IMR-90 (cell line): ENCODE measurements around the gene PAK4. TPM values are rescaled to one million over a fixed set of nuclear protein-coding genes. Genes with fewer than 3 reads are reported as not detected.

ENCODE experiments used
- ATAC-seq: fragments of 200-7000 bp; cut with Tn5 transposase; 2 replicates; pipeline ENCODE4 v1.9.1; 2020; ENCODE audit warnings: low read depth, mild to moderate bottlenecking, moderate library complexity
- BruUV-seq: library from RNA; stranded (reverse); fragments of 400-500 nt; replicated peaks from 2 replicates; lab custom pipeline; 2021; lab: Mats Ljungman, UMichigan
- CTCF ChIA-PET: fragments of 300-600 bp; formaldehyde crosslinking; extraction: SDS; loops from one replicate; lab custom pipeline; 2021; ENCODE audit warnings: antibody characterized with exemption; lab: Yijun Ruan, JAX
- POLR2A ChIA-PET: fragments of 300-600 bp; sonication (Branson Sonifier 250); formaldehyde crosslinking; loops from one replicate; lab custom pipeline; 2022; ENCODE audit warnings: antibody characterized with exemption; ENCODE audit not compliant: unreplicated experiment; lab: Charles Lee
- DNase-seq: peaks from one replicate; pipeline ENCODE4 v3.0.0; 2013
- H2AFZ ChIP-seq: replicated peaks from 2 replicates; pipeline ENCODE3; 2013; ENCODE audit warnings: low read length, mild to moderate bottlenecking; ENCODE audit not compliant: poor library complexity
- H2AK5ac ChIP-seq: 2 replicates; pipeline ENCODE4 v1.6.1; 2013; ENCODE audit warnings: low read depth, low read length, inconsistent platforms
- H2AK9ac ChIP-seq: replicated peaks from 2 replicates; pipeline ENCODE3; 2013; ENCODE audit warnings: mild to moderate bottlenecking, low read depth, low read length, moderate library complexity; ENCODE audit not compliant: poor library complexity
- H2BK120ac ChIP-seq: 2 replicates; pipeline ENCODE4 v1.6.1; 2013; ENCODE audit warnings: low read depth, low read length, inconsistent platforms
- H2BK15ac ChIP-seq: 3 replicates; pipeline ENCODE4 v1.6.1; 2013; ENCODE audit warnings: low read depth, low read length, inconsistent platforms
- H2BK20ac ChIP-seq: 2 replicates; pipeline ENCODE4 v1.6.1; 2013; ENCODE audit warnings: low read depth, mild to moderate bottlenecking, inconsistent platforms, low read length, moderate library complexity
- H2BK5ac ChIP-seq: 2 replicates; pipeline ENCODE4 v1.6.1; 2013; ENCODE audit warnings: mild to moderate bottlenecking, low read depth, low read length, inconsistent platforms; ENCODE audit not compliant: poor library complexity, severe bottlenecking
- H3K14ac ChIP-seq: replicated peaks from 2 replicates; pipeline ENCODE4 v1.6.1; 2013; ENCODE audit warnings: low read depth, low read length, inconsistent platforms
- H3K18ac ChIP-seq: 2 replicates; pipeline ENCODE4 v1.6.1; 2013; ENCODE audit warnings: low read depth, low read length, control low read depth
- H3K23ac ChIP-seq: 2 replicates; pipeline ENCODE4 v1.6.1; 2013; ENCODE audit warnings: low read depth, low read length, inconsistent platforms
- H3K27ac ChIP-seq: 2 replicates; pipeline ENCODE4 v1.5.1; 2013; ENCODE audit warnings: mild to moderate bottlenecking, control low read depth, low read length; ENCODE audit not compliant: insufficient read depth
- H3K27me3 ChIP-seq: 2 replicates; pipeline ENCODE4 v1.6.1; 2013; ENCODE audit warnings: low read length; ENCODE audit not compliant: control insufficient read depth, insufficient read depth
- H3K36me3 ChIP-seq: 2 replicates; pipeline ENCODE4 v1.6.1; 2013; ENCODE audit warnings: low read length, mixed read lengths; ENCODE audit not compliant: control insufficient read depth, insufficient read depth
- H3K4ac ChIP-seq: 2 replicates; pipeline ENCODE4 v1.6.1; 2013; ENCODE audit warnings: low read depth, low read length, inconsistent platforms
- H3K4me1 ChIP-seq: 2 replicates; pipeline ENCODE4 v1.6.1; 2013; ENCODE audit warnings: low read length, mixed read lengths; ENCODE audit not compliant: control insufficient read depth, insufficient read depth
- H3K4me2 ChIP-seq: 2 replicates; pipeline ENCODE4 v1.6.1; 2013; ENCODE audit warnings: low read depth, mild to moderate bottlenecking, control low read depth, low read length, moderate library complexity
- H3K4me3 ChIP-seq: 2 replicates; pipeline ENCODE4 v1.5.1; 2013; ENCODE audit warnings: low read depth, mild to moderate bottlenecking, control low read depth, low read length, moderate library complexity; ENCODE audit not compliant: insufficient read depth
- H3K56ac ChIP-seq: 2 replicates; pipeline ENCODE4 v1.6.1; 2013; ENCODE audit warnings: low read length, inconsistent platforms; ENCODE audit not compliant: insufficient read depth; ENCODE audit errors: extremely low read depth
- H3K79me1 ChIP-seq, 2 experiments: 2 replicates each; pipeline ENCODE4 v1.6.1; 2013; ENCODE audit warnings: low read length in 2 of 2, inconsistent platforms in 1 of 2, low read depth in 1 of 2
- H3K9ac ChIP-seq: 2 replicates; pipeline ENCODE4 v1.6.1; 2013; ENCODE audit warnings: low read depth, low read length, control low read depth
- H3K9me1 ChIP-seq: 2 replicates; pipeline ENCODE4 v1.6.1; 2013; ENCODE audit warnings: low read length, inconsistent platforms; ENCODE audit not compliant: insufficient read depth
- H3K9me3 ChIP-seq: 2 replicates; pipeline ENCODE4 v1.6.1; 2013; ENCODE audit warnings: low read length; ENCODE audit not compliant: control insufficient read depth, insufficient read depth
- H4K20me1 ChIP-seq: 2 replicates; pipeline ENCODE4 v1.6.1; 2013; ENCODE audit warnings: low read length, inconsistent platforms; ENCODE audit not compliant: insufficient read depth
- H4K5ac ChIP-seq: 2 replicates; pipeline ENCODE4 v1.6.1; 2013; ENCODE audit warnings: mild to moderate bottlenecking, low read depth, low read length, control low read depth
- H4K8ac ChIP-seq, 2 experiments: 2 replicates each; pipeline ENCODE4 v1.6.1; 2013; ENCODE audit warnings: low read depth in 2 of 2, low read length in 2 of 2, control low read depth in 1 of 2, inconsistent platforms in 1 of 2
- H4K91ac ChIP-seq: 2 replicates; pipeline ENCODE4 v1.6.1; 2013; ENCODE audit warnings: low read depth, low read length, inconsistent platforms; ENCODE audit not compliant: insufficient read depth
- CEBPB ChIP-seq: IDR thresholded peaks from 2 replicates; pipeline ENCODE4 v1.6.1; 2012; ENCODE audit warnings: low read depth, low read length, improper control_type of control experiment
- CHD1 ChIP-seq: IDR thresholded peaks from 2 replicates; pipeline ENCODE4 v1.6.1; 2012; ENCODE audit warnings: low read depth, low read length, improper control_type of control experiment
- CTCF ChIP-seq: conservative IDR thresholded peaks from 2 replicates; pipeline ENCODE4 v1.5.1; 2012; ENCODE audit warnings: mild to moderate bottlenecking, low read depth, low read length, improper control_type of control experiment
- FOS ChIP-seq: fragments of 150-350 bp; IDR thresholded peaks from 2 replicates; pipeline ENCODE4 v1.6.1; 2016; ENCODE audit warnings: low read depth, low read length
- MAFK ChIP-seq: IDR thresholded peaks from 2 replicates; pipeline ENCODE4 v1.6.1; 2012; ENCODE audit warnings: low read depth, low read length, improper control_type of control experiment
- MAZ ChIP-seq: IDR thresholded peaks from 2 replicates; pipeline ENCODE4 v1.6.1; 2012; ENCODE audit warnings: low read depth, mild to moderate bottlenecking, low read length, improper control_type of control experiment, moderate library complexity, borderline replicate concordance
- MXI1 ChIP-seq: IDR thresholded peaks from 2 replicates; pipeline ENCODE4 v1.6.1; 2012; ENCODE audit warnings: low read depth, mild to moderate bottlenecking, low read length, moderate library complexity, borderline replicate concordance
- POLR2A ChIP-seq: IDR thresholded peaks from 2 replicates; pipeline ENCODE4 v1.6.1; 2012; ENCODE audit warnings: mild to moderate bottlenecking, low read depth, low read length
- RCOR1 ChIP-seq: IDR thresholded peaks from 2 replicates; pipeline ENCODE4 v1.6.1; 2012; ENCODE audit warnings: mild to moderate bottlenecking, low read length, improper control_type of control experiment; ENCODE audit not compliant: insufficient replicate concordance
- RFX5 ChIP-seq: IDR thresholded peaks from 2 replicates; pipeline ENCODE4 v1.8.0; 2012; ENCODE audit warnings: low read depth, mild to moderate bottlenecking, low read length, moderate library complexity
- USF2 ChIP-seq: fragments of 150-350 bp; IDR thresholded peaks from 2 replicates; pipeline ENCODE4 v1.6.1; 2017; ENCODE audit warnings: mild to moderate bottlenecking, antibody characterized with exemption, low read length, low read depth
- WGBS, 2 experiments: methylation state at CpG; one replicate each; pipeline versions ENCODE4 v1.1.5 to v1.1.7; 2013; ENCODE audit warnings: missing lambda C conversion rate in 2 of 2; ENCODE audit not compliant: insufficient read length in 1 of 2; ENCODE audit errors: extremely low coverage in 2 of 2; 5-methylcytosine and 5-hydroxymethylcytosine counted together
- dilution Hi-C: fragments of 300-500 bp; cut with HindIII; formaldehyde crosslinking; loops from one replicate; pipeline ENCODE4 v1.14.3; 2018; ENCODE audit warnings: low sequenced_read_pairs; ENCODE audit not compliant: unreplicated experiment
- in situ Hi-C: fragments of 300-500 bp; cut with MboI; formaldehyde crosslinking; loops from 3 replicates; pipeline ENCODE4 v1.14.3; 2019; ENCODE audit warnings: low sequenced_read_pairs, inconsistent platforms, mixed read lengths
- intact Hi-C: fragments of 100-400 bp; cut with micrococcal nuclease; formaldehyde crosslinking; loops from 2 replicates; pipeline ENCODE4 v1.10.0; 2022
- polyA plus RNA-seq, 3 experiments: library from polyadenylated mRNA; depleted of rRNA; stranded (reverse); fragments of >200 nt; gene quantifications; 2 replicates each; pipeline ENCODE4 v1.2.3, GENCODE V29; 2012; ENCODE audit warnings: low replicate concordance in 1 of 3
- total RNA-seq: library from RNA; depleted of rRNA; stranded (reverse); fragments of >200 nt; gene quantifications from 2 replicates; pipeline ENCODE4 v1.2.3, GENCODE V29; 2012

Gene PAK4
- total and polyA plus RNA-seq, 2 of the 4 experiments (the other 2 are of a cell fraction) = 2.0 to 27.2 TPM

GRCh38 chr19:39168258-39169142 is 42.9 kb downstream of the PAK4 start:
- Histone ChIP-seq H4K20me1 (peaks cover 21% of the 10 kb centered on the region), H2BK15ac (no peak overlapping the region), H4K5ac (no peak overlapping the region), H3K27ac (no peak overlapping the region), H3K9me3 (no peaks in the 10 kb centered on the region), H4K91ac (no peak overlapping the region), H3K4me3 (no peak overlapping the region), H3K9ac (no peak overlapping the region), H2AK9ac (peak overlapping the region; percentile 76), H2AFZ (no peak overlapping the region), H2BK20ac (no peak overlapping the region), H4K8ac (no peak overlapping the region), H3K56ac (no peak overlapping the region), H3K23ac (no peak overlapping the region), H3K79me1 (peaks cover 6 to 37% of the 10 kb centered on the region in 2 experiments), H3K14ac (no peak overlapping the region), H2AK5ac (no peak overlapping the region), H3K9me1 (peaks cover 6% of the 10 kb centered on the region; the same call in 1 of the 2 replicates), H2BK5ac (no peak overlapping the region), H3K4me2 (no peak overlapping the region), H3K18ac (no peak overlapping the region), H3K36me3 (peaks cover 26% of the 10 kb centered on the region), H3K27me3 (no peaks in the 10 kb centered on the region), H2BK120ac (no peak overlapping the region), H3K4me1 (no peaks in the 10 kb centered on the region), H3K4ac (no peak overlapping the region)
- ChIA-PET POLR2A (interaction anchor here (0.6 kb wide), 1 partner anchor 8 kb away, joined by 3 read pairs; no protein-coding TSS in a partner anchor), CTCF (no interaction called here)
- DNase-seq = no peak
- in situ Hi-C loops (no loop called here), dilution Hi-C loops (no loop called here), intact Hi-C loops (no loop called here)
- 91% methylated on average over 6 of the region's 23 CpGs; no CpG with 5 or more reads in 1 of the 2 experiments for WGBS, 2 experiments
- BruUV-seq = no TSS peak
- ATAC-seq = no peak
- no peak for TF ChIP-seq RCOR1
- no peak for TF ChIP-seq MAZ
- TF ChIP-seq CEBPB = no peak
- TF ChIP-seq RFX5 = no peak
- no peak for TF ChIP-seq CTCF
- no peak for TF ChIP-seq MAFK
- no peak for TF ChIP-seq CHD1
- TF ChIP-seq USF2 = no peak
- TF ChIP-seq MXI1 = no peak
- no peak for TF ChIP-seq FOS
- TF ChIP-seq POLR2A = no peak
